GM19452 (cell line): ENCODE data around the gene AGL.
"Not testable (repeated sequence)": the region's sequence is repeated elsewhere in the genome, so short reads cannot be mapped to it uniquely, and the experiment has no call there.

Source experiments
- ATAC-seq: cut with Tn5 transposase; IDR thresholded peaks from one replicate; pipeline ENCODE4 v1.9.1; 2021; ENCODE audit not compliant: unreplicated experiment

AGL gene

DNA sequence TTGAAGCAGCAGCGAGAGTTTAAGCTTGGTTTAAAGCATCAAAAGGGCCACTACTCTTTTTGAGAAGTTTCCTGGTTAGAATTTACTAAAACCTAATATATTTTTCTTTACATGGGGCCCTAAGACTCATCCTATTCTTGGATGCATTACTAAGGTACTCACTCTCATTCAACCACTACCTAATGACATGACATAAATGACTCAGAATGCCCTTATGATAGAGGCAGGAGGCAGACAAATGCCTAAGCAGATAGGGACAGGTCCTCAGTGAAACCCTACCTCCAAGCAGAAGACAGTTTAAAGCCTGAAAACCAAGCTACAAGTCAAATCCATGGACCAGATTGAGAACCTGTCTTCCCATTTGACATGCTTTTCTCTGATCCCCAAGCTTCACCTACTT, 85.4 kb downstream of the AGL start:
- ATAC-seq, result no peak

DNA sequence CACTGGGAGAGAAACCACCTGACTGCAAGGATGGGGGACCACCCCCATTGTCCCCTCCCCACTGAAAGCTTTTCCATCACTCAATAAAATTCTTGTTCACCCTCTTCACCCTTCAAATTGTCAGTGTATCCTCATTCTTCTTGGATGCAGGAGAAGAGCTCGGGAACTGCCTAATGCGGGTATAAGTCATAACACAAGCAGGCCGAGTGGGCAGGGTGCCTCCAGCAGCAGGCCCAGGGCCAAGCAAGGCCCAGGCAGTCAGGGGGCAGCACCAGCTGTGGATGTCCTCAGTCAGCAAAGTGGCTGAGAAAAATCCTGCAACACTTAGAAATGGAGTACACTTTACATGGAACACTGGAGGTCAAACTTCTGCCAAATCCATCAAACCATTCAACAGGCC, 85.9 kb downstream of the AGL start:
- no peak for ATAC-seq

DNA sequence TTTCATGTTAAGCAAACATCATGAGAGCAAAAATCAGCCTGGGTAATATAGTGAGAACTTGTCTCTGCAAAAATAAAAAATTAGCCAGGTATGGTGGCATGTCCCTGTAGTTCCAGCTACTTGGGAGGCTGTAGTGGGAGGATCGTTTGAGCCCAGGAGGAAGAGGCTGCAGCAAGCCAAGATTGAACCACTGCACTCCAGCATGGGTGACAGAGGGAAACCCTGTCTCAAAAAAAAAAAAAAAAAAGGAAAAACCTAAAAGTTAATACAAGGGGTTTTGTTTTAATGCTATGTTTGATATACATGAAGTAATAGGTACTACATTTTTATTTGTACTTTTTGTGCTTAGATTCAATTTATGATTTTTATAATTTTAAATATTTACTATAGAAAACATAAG, 92.6 kb downstream of the AGL start:
- no peak for ATAC-seq

DNA sequence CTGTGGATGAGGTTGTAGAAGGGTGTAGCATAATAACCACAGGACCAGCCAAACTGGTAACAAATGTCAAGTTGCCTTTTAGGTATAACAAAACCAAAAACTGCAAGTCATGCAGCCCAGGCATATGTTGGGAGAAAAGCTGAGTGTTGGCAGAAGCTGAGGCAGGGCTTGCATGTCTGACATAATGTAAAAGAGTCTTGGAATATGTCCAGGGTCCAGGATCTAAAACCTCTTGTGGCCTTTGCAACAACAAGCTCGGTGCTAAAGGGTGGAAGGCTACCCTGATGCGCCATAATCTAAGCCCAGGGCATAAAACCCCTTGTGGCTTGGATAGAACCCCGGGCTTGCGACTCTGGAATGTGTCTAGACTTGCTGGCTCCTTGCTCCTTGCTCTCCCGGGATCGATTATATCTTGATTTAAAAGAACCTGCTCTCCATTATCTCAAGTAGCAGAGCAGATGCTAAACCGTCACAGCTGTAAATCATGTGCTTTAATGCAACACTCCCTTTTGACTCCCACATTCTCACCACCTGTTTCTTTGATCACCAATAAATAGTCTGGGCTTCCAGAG, 93.1 kb downstream of the AGL start:
- no peak for ATAC-seq

GRCh38 chr1:99944192-99944591, 94.0 kb downstream of the AGL start:
- ATAC-seq, result no peak

DNA sequence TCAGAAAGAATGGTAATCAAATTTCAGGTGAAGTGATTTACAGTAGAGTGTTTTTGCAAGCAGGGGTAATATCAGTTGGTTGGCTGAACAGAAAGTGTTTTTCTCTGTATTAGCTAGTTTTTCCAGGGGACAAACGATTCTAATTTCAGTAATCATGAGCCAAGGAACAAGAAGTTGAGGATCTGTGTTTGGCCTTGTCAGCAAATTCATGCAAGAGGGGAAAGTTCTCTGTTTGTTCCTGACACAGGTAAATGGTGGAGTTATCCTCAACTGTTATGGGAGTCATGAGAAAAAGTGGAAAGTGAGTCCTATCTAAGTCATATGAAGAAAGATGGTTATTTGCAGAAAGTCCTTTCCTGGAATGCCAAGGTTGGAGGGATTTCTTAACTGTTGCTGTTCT, 95.0 kb downstream of the AGL start:
- ATAC-seq, result no peak

- ATAC-seq, result no peak
These were observed 100.3 kb downstream of the AGL start for GRCh38 chr1:99950486-99950885.

GRCh38 chr1:99952522-99952921, 102.4 kb downstream of the AGL start:
- no peak for ATAC-seq

DNA sequence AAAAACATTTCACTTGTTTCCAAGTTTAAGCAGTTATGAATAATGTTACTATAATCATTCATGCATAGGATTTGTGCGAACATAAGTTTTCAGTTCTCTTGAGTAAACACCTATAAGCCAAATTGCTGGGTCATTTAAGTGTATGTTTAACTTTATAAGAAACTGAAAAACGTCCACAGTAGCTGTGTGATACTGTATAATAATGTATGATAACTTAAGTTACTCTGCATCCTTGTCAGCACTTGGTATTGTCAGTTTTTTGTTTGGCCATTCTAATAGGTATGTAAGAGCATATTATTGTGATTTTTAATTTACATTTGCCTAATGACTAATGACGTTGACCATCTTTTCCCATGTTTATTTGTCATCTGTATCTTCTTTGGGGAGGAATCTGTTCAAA, 105.2 kb downstream of the AGL start:
- ATAC-seq, result no peak

- no peak for ATAC-seq
These were observed 106.6 kb downstream of the AGL start for GRCh38 chr1:99956755-99957154.

- ATAC-seq, result no peak
These were observed 107.7 kb downstream of the AGL start for GRCh38 chr1:99957818-99958217.

DNA sequence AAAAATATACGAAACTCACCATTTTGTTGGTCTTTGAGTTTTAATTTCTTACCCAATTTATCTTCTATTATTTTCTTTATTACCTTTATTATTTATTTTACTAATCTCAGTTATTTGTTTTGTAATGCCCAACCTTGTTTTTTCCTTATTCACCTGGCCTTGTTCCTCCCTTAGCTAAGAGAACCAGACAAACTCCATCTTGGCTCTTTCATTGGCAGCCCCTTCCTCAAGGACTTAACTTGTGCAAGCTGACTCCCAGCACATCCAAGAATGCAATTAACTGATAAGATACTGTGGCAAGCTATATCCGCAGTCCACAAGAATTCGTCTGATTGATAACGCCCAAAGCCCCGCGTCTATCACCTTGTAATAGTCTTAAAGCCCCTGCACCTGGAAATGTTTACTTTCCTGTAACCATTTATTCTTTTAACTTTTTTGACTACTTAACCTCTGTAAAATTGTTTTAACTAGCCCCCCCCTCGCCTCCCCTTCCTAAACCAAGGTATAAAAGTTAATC, 109.1 kb downstream of the AGL start:
- ATAC-seq, result not testable (repeated sequence)

- ATAC-seq, result not testable (repeated sequence)
These were observed 110.1 kb downstream of the AGL start for GRCh38 chr1:99960260-99960659.

- no peak for ATAC-seq
These were observed 113.1 kb downstream of the AGL start for GRCh38 chr1:99963041-99963795.

DNA sequence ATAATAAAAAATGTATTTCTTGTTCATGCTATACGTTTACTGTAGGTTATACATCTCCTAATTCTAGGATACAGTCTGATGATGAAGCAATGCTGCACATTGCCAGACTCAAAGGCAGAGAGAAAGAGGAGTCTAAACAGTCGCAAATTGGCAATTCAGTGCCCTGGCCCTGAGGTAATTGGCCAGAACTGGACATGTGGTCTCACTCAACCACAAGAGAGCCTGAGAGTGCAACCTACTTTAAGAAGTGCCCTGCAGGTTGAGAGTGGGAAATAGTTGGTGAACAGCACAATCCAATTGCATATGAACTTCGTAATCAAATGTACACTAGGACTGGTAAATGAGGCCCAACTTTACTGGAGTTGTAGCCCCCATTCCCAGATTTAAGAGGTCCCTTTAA, 114.6 kb downstream of the AGL start:
- no peak for ATAC-seq

- ATAC-seq, result no peak
These were observed 115.7 kb downstream of the AGL start for GRCh38 chr1:99965646-99966375.

- no peak for ATAC-seq
These were observed 118.1 kb downstream of the AGL start for GRCh38 chr1:99968214-99968613.

- ATAC-seq, result peak; percentile 13
These were observed 119.1 kb downstream of the AGL start for GRCh38 chr1:99969260-99969728.

- ATAC-seq, result peak; percentile 92
These were observed 119.8 kb downstream of the AGL start, which contains the start of gene SLC35A3 for GRCh38 chr1:99969729-99970621. Gene SLC35A3 (plus strand): TSS chr1:99969996. CDS start chr1:99993555, 23,559 bp downstream.

- no peak for ATAC-seq
These were observed 120.6 kb downstream of the AGL start for GRCh38 chr1:99970713-99971255.
